Peyer's patch (tissue), 4 donors: ENCODE data around the gene KIF7. TPM values are rescaled to one million over a fixed set of nuclear protein-coding genes. Genes with fewer than 3 reads are reported as not detected.

Experiments
- DNase-seq, 3 donors: peaks; one replicate each; pipeline ENCODE4 v3.0.0-alpha.2; 2017 to 2019
- H3K27ac ChIP-seq, 4 donors: fragments of 200-600 bp; sonication (generic); one replicate each; pipeline ENCODE4 v1.5.1; 2016 to 2019
- H3K27me3 ChIP-seq, 2 donors: fragments of 200-600 bp; sonication (generic); one replicate each; pipeline ENCODE4 v1.5.1; 2019
- H3K36me3 ChIP-seq, 3 donors: fragments of 200-600 bp; sonication (generic); one replicate each; pipeline ENCODE4 v1.5.1; 2016 to 2019
- H3K4me1 ChIP-seq, 4 donors: fragments of 200-600 bp; sonication (generic); one replicate each; pipeline ENCODE4 v1.5.1; 2016 to 2019
- H3K4me3 ChIP-seq, 4 donors: fragments of 200-600 bp; sonication (generic); 1 replicate in 3 of 4; 2 replicates in 1 of 4; pipeline ENCODE4 v1.5.1; 2016 to 2019; ENCODE audit warnings: mild to moderate bottlenecking in 1 of 4
- H3K9me3 ChIP-seq, 4 donors: fragments of 200-600 bp; sonication (generic); one replicate each; pipeline ENCODE4 v1.5.1; 2016 to 2019; ENCODE audit warnings: mild to moderate bottlenecking in 1 of 4
- POLR2A ChIP-seq, 2 donors: fragments of 450-650 bp; IDR thresholded peaks; one replicate each; pipeline ENCODE4 v1.5.1; 2017; ENCODE audit warnings: antibody characterized with exemption in 2 of 2, mild to moderate bottlenecking in 2 of 2, moderate library complexity in 2 of 2
- total RNA-seq, 4 donors: library from RNA; depleted of rRNA; stranded (reverse); fragments of >200 nt; gene quantifications; one replicate each; pipeline ENCODE4 v1.1.0, GENCODE V29; 2016
- TF ChIP-seq, protein P1 (sequence below), 6 experiments: fragments of 450-650 bp in 4 of 6; fragments of 200-600 bp in 2 of 6; sonication (generic) in 1 of 6; IDR thresholded peaks; one replicate each; pipeline ENCODE4 v1.5.1; 2017 to 2019; ENCODE audit warnings: antibody characterized with exemption in 6 of 6, mild to moderate bottlenecking in 3 of 6, moderate library complexity in 1 of 6

The KIF7 gene
- total RNA-seq, 4 donors from 2014 or later = 1.1 to 13.2 (median 2.3) TPM

DNA sequence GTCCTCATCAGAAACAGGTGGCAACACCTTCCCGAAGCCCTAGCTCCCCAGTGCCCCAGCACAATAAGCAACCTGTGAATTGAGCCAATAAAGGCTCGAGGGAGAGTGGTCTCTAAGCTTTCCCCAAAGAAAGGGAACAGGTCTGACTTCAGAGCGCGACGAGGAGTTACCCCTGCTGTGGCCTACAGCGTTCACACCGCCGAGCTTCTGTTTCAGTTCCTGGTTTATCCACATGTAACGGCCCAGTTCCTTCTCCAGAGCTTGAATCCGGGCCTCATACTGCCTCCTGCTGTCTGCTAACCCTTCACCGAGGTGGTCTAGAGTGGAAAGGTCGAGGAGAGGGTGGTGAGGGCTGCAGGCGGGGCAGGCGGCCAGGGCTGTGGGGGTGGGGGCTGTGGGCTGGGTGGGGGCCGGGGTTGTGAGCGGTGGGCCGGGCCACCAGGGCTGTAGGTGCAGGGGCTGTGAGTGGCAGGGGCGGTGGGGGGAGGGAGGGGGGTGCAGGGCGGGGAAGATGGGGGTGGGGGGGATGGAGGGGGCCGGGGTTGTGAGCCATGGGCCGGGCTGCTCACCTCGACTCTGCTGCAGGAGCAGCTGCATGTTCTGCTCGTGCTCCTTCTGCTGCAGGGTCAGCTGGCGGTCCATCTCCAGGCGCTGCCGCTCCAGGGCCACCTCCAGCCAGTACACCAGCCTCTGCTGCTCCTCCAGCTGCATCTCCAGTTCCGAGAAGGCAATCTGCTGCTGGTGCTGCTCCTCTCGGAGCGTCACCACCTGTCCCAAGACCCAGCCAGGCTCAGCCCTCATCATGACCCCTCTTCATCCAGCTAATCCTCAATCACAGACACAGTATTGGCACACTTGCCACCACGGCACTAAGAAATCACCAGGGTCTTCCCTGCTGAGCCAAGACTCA, 26.2 kb downstream of the KIF7 start:
- Histone ChIP-seq H3K9me3 (no peaks in the 10 kb centered on the region), H3K27me3 (no peaks in the 10 kb centered on the region), H3K4me3 (no peak overlapping the region), H3K4me1 (no peaks in the 10 kb centered on the region), H3K27ac (no peak overlapping the region), H3K36me3 (peaks cover 0 to 33% (median 0%) of the 10 kb centered on the region in 3 donors)
- TF ChIP-seq POLR2A (IDR thresholded peaks at IDR 0.05) = no peak
- TF ChIP-seq, protein P1, sequence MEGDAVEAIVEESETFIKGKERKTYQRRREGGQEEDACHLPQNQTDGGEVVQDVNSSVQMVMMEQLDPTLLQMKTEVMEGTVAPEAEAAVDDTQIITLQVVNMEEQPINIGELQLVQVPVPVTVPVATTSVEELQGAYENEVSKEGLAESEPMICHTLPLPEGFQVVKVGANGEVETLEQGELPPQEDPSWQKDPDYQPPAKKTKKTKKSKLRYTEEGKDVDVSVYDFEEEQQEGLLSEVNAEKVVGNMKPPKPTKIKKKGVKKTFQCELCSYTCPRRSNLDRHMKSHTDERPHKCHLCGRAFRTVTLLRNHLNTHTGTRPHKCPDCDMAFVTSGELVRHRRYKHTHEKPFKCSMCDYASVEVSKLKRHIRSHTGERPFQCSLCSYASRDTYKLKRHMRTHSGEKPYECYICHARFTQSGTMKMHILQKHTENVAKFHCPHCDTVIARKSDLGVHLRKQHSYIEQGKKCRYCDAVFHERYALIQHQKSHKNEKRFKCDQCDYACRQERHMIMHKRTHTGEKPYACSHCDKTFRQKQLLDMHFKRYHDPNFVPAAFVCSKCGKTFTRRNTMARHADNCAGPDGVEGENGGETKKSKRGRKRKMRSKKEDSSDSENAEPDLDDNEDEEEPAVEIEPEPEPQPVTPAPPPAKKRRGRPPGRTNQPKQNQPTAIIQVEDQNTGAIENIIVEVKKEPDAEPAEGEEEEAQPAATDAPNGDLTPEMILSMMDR (IDR thresholded peaks at IDR 0.05) = no peak
- no peak for DNase-seq

DNA sequence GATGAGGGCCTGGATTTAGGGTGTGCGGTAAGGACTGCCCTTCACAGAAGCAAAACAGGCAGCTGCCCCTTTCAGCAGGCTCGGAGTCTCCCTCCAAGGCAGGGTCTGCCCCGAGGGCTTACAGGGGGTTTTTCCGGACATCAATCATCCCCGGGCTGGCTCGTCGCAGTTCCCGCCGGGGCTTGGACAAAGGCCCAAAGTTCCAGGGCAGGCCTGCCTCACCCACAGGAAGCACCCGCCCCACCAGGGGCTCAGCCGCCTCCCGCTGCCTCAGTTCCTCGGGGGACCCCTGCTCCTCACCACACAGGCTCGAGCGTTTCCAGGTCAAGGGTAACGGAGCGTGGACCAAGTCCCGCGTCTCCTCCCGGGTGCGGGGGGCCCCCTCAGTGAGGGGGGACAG, 27.0 kb downstream of the KIF7 start:
- H3K9me3 ChIP-seq = no peaks in the 10 kb centered on the region
- no peak overlapping the region for H3K4me3 ChIP-seq
- no peaks in the 10 kb centered on the region for H3K27me3 ChIP-seq
- peaks cover 0 to 33% (median 0%) of the 10 kb centered on the region in 3 donors for H3K36me3 ChIP-seq
- no peak for TF ChIP-seq POLR2A (IDR thresholded peaks at IDR 0.05)
- TF ChIP-seq, protein P1 (IDR thresholded peaks at IDR 0.05) = no peak
- H3K4me1 ChIP-seq = no peaks in the 10 kb centered on the region
- no peak overlapping the region for H3K27ac ChIP-seq
- no peak for DNase-seq

DNA sequence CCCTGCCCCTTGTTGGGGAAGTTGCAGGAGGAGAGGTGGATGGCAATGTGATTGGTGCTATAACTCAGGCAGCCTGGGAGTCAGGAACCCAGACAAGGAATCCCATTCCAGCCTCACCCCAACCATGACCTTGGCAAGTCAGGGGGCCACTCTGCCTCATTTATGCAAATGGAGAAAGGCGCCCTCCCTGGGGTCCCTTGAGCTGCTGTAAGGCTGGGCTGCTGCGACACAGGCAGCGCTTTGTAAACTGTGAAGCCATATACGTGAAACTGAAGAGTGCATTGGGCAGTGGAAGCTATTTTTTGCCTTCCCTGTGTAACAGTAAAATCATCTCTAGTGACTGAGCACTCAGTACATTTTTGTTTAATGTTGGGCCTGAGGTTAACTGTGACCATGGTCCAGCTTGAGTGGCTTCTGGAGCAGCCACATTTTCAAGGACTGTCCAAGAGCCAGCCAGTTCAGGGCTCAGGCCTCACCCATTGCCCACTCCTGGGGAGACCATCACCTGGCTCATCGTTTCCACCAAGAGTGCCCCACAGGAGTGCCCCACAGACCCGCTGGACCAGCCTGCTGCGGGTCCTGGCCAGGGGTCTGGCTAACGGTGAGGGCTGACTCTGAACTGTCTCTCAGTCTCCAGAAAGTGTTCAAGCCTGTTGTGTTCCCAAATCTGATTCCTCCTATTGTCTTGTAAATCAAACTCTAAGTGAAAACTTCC, 27.9 kb downstream of the KIF7 start:
- Histone ChIP-seq H3K27ac (no peak overlapping the region), H3K36me3 (peaks cover 0 to 33% (median 0%) of the 10 kb centered on the region in 3 donors), H3K4me1 (no peaks in the 10 kb centered on the region), H3K27me3 (no peaks in the 10 kb centered on the region), H3K9me3 (no peaks in the 10 kb centered on the region), H3K4me3 (no peak overlapping the region)
- TF ChIP-seq POLR2A (IDR thresholded peaks at IDR 0.05) = no peak
- TF ChIP-seq, protein P1 (IDR thresholded peaks at IDR 0.05) = no peak
- DNase-seq = no peak

DNA sequence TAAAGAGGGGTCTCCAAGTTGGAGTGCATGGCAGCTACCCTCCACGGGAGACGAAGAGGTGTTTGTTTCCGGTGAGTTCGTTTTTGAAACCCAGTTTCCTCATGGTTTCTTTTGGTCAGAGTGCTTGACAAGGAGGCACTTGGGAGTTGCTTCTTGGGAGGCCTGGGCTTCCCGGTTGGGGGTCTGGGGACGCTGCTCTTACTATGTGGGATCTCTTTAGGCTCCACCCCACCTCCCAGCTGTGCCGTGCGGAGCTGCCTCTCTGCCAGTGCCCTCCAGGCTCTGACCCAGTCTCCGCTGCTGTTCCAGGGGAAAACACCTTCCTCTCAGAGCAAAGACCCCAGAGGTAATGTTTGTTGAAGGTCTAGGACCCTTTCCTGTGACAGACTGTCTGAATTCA, 29.6 kb downstream of the KIF7 start:
- no peak overlapping the region for H3K27ac ChIP-seq
- no peak overlapping the region for H3K4me3 ChIP-seq
- H3K27me3 ChIP-seq = no peaks in the 10 kb centered on the region
- H3K4me1 ChIP-seq = no peaks in the 10 kb centered on the region
- DNase-seq = no peak
- TF ChIP-seq POLR2A (IDR thresholded peaks at IDR 0.05) = no peak
- TF ChIP-seq, protein P1 (IDR thresholded peaks at IDR 0.05) = no peak
- H3K9me3 ChIP-seq = no peaks in the 10 kb centered on the region
- H3K36me3 ChIP-seq = peaks cover 0 to 18% (median 0%) of the 10 kb centered on the region in 3 donors

DNA sequence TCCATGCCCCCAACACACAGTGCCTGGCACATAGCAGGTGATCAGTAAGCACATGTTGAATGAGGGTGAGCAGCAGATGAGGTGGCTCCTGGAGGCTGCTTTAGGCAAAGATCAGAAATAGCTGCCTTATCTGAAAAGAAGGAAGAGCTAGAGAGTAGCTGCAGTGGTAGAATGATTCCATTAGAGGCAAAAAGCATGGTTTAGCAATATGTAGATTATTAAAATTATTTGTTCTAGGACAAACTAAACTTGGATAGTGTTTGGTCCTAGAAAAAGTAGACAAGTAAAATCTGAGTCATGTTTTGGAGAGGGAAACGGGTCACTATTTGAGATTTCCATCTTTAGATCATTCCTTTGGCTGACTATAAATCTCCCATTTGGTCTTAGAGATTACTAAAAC, 32.1 kb downstream of the KIF7 start:
- Histone ChIP-seq H3K36me3 (no peaks in the 10 kb centered on the region), H3K27me3 (no peaks in the 10 kb centered on the region), H3K4me1 (no peaks in the 10 kb centered on the region), H3K4me3 (no peak overlapping the region), H3K9me3 (no peaks in the 10 kb centered on the region), H3K27ac (no peak overlapping the region)
- no peak for DNase-seq
- TF ChIP-seq POLR2A (IDR thresholded peaks at IDR 0.05) = no peak
- TF ChIP-seq, protein P1 (IDR thresholded peaks at IDR 0.05) = no peak
